Natural killer cell (primary cell): ENCODE data around the gene COX6A1. TPM values are rescaled to one million over a fixed set of nuclear protein-coding genes. Genes with fewer than 3 reads are reported as not detected.

ENCODE experiments used
- ATAC-seq, 3 donors: fragments of 150-1000 bp in 2 of 3; fragments of 200-7000 bp in 1 of 3; cut with Tn5 transposase; 1 replicate in 1 of 3; 2 replicates in 2 of 3; pipeline ENCODE4 v1.10.0; 2021; ENCODE audit warnings: mild to moderate bottlenecking in 2 of 3, moderate library complexity in 2 of 3
- DNase-seq, 2 donors: peaks; one replicate each; pipeline versions ENCODE4 v3.0.0 to v3.0.0-alpha.2; 2013 to 2021; ENCODE audit warnings: mixed read lengths in 1 of 2
- H3K27ac ChIP-seq: one replicate; pipeline ENCODE4 v1.5.1; 2013; ENCODE audit warnings: mild to moderate bottlenecking, low read length
- H3K27me3 ChIP-seq: one replicate; pipeline ENCODE4 v1.6.1; 2013; ENCODE audit warnings: low read length; ENCODE audit not compliant: control insufficient read depth, insufficient read depth
- H3K36me3 ChIP-seq: one replicate; pipeline ENCODE4 v1.6.1; 2013; ENCODE audit warnings: low read length; ENCODE audit not compliant: control insufficient read depth, insufficient read depth
- H3K4me1 ChIP-seq: one replicate; pipeline ENCODE4 v1.6.1; 2013; ENCODE audit warnings: low read length; ENCODE audit not compliant: control insufficient read depth, insufficient read depth
- H3K4me3 ChIP-seq: one replicate; pipeline ENCODE4 v1.5.1; 2013; ENCODE audit warnings: low read length
- H3K9me3 ChIP-seq: one replicate; pipeline ENCODE4 v1.6.1; 2013; ENCODE audit warnings: low read length; ENCODE audit not compliant: control insufficient read depth, insufficient read depth
- H3K27ac Mint-ChIP-seq, 2 donors: one replicate each; pipeline ENCODE4 v1.8.0; 2022; ENCODE audit warnings: mild to moderate bottlenecking in 2 of 2, mixed read lengths in 2 of 2, moderate library complexity in 1 of 2
- H3K27me3 Mint-ChIP-seq, 2 donors: one replicate each; pipeline ENCODE4 v1.8.0; 2022; ENCODE audit warnings: low read depth in 2 of 2, mixed read lengths in 2 of 2
- H3K36me3 Mint-ChIP-seq: one replicate; pipeline ENCODE4 v1.8.0; 2022; ENCODE audit warnings: mixed read lengths
- H3K4me1 Mint-ChIP-seq, 2 donors: one replicate each; pipeline ENCODE4 v1.8.0; 2022; ENCODE audit warnings: mixed read lengths in 2 of 2
- H3K4me3 Mint-ChIP-seq: one replicate; pipeline ENCODE4 v1.8.0; 2022; ENCODE audit warnings: mild to moderate bottlenecking, moderate library complexity, mixed read lengths
- H3K9me3 Mint-ChIP-seq, 2 donors: one replicate each; pipeline ENCODE4 v1.8.0; 2022; ENCODE audit warnings: mixed read lengths in 2 of 2
- WGBS: methylation state at CpG from one replicate; pipeline ENCODE4 v1.1.7; 2013; ENCODE audit warnings: missing lambda C conversion rate; ENCODE audit not compliant: insufficient coverage; 5-methylcytosine and 5-hydroxymethylcytosine counted together
- intact Hi-C: fragments of 100-400 bp; cut with micrococcal nuclease; formaldehyde crosslinking; loops from one replicate; pipeline ENCODE4 v1.14.2; 2022
- total RNA-seq, 4 donors: library from RNA; stranded (reverse); fragments of 120-200 nt in 1 of 4; gene quantifications; one replicate each; pipeline versions ENCODE4 v1.2.3 to v1.2.4, GENCODE V29; 2013 to 2022
- TF ChIP-seq, protein P1 (sequence below): fragments of 200-600 bp; IDR thresholded peaks from one replicate; pipeline ENCODE4 v1.8.0; 2022; ENCODE audit warnings: antibody characterized with exemption

COX6A1 gene
- total RNA-seq, 3 donors from 2014 or later (not counting 1 experiment from before 2014, with no cell fraction given), result 152 to 189 (median 163) TPM

DNA sequence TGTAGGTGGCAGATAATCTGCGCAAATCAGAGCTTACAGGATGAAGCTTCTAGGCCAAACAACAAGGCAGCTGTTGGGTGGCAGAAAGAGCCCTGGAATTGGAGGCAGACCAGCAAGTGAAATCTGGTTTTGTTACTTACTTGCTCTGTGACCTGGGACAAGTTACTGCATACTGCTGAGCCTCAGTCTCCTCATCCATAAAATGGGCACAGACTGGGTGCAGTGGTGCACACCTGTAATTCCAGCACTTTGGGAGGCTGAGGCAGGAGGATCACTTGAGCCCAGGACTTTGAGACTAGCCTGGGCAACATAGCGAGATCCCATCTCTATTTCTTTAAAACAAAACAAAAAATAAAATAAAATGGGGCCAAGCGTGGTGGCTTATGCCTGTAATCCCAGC lies 31.4 kb upstream of the COX6A1 start:
- TF ChIP-seq, protein P1, sequence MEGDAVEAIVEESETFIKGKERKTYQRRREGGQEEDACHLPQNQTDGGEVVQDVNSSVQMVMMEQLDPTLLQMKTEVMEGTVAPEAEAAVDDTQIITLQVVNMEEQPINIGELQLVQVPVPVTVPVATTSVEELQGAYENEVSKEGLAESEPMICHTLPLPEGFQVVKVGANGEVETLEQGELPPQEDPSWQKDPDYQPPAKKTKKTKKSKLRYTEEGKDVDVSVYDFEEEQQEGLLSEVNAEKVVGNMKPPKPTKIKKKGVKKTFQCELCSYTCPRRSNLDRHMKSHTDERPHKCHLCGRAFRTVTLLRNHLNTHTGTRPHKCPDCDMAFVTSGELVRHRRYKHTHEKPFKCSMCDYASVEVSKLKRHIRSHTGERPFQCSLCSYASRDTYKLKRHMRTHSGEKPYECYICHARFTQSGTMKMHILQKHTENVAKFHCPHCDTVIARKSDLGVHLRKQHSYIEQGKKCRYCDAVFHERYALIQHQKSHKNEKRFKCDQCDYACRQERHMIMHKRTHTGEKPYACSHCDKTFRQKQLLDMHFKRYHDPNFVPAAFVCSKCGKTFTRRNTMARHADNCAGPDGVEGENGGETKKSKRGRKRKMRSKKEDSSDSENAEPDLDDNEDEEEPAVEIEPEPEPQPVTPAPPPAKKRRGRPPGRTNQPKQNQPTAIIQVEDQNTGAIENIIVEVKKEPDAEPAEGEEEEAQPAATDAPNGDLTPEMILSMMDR, result no peak
- Mint-ChIP-seq H3K27ac (no peak overlapping the region), H3K4me3 (no peak overlapping the region)

GRCh38 chr12:120408771-120409170 lies 29.1 kb upstream of the COX6A1 start:
- Histone ChIP-seq H3K4me3 (no peak overlapping the region), H3K4me1 (no peaks in the 10 kb centered on the region), H3K9me3 (no peaks in the 10 kb centered on the region), H3K36me3 (no peaks in the 10 kb centered on the region), H3K27me3 (no peaks in the 10 kb centered on the region), H3K27ac (no peak overlapping the region)
- Mint-ChIP-seq H3K36me3 (no peaks in the 10 kb centered on the region), H3K27me3 (no peaks in the 10 kb centered on the region), H3K4me3 (no peak overlapping the region), H3K9me3 (no peaks in the 10 kb centered on the region), H3K27ac (no peak overlapping the region), H3K4me1 (peaks cover 0 to 6% of the 10 kb centered on the region in 2 donors)
- WGBS, result 93% methylated on average over 11 of the region's 11 CpGs
- DNase-seq, result no peak
- no peak for ATAC-seq
- TF ChIP-seq, protein P1, result no peak
- intact Hi-C loops, result no loop called here

More for the DNA sequence above, 31.4 kb upstream of the COX6A1 start:
- Histone ChIP-seq H3K9me3 (no peaks in the 10 kb centered on the region), H3K4me1 (no peaks in the 10 kb centered on the region), H3K27ac (no peak overlapping the region), H3K4me3 (no peak overlapping the region), H3K27me3 (peaks cover 2% of the 10 kb centered on the region), H3K36me3 (no peaks in the 10 kb centered on the region)
- 100% methylated on average over 3 of the region's 3 CpGs for WGBS
- Mint-ChIP-seq H3K4me1 (peaks cover 0 to 6% of the 10 kb centered on the region in 2 donors), H3K9me3 (no peaks in the 10 kb centered on the region), H3K27me3 (peaks cover 0 to 5% of the 10 kb centered on the region in 2 donors), H3K36me3 (no peaks in the 10 kb centered on the region)
- no peak for ATAC-seq
- intact Hi-C loops, result no loop called here
- no peak for DNase-seq

DNA sequence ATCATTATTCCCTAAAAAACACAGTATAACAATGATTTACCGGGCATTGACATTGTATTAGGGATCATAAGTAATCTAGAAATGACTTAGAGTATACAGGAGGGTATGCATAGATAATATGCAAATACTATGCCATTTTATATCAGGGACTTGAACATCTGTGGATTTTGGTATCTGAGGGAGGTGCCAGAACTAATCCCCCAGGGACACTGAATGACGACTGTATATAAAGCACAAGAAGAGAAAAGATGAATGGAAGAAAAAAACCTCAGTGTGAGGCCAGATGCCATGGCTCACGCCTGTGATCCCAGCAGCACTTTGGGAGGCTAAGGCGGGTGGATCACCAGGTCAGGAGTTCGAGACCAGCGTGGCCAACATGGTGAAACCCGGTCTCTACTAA lies 25.5 kb upstream of the COX6A1 start:
- 81% methylated on average over 6 of the region's 7 CpGs for WGBS
- Histone ChIP-seq H3K36me3 (no peaks in the 10 kb centered on the region), H3K4me3 (no peak overlapping the region), H3K9me3 (no peaks in the 10 kb centered on the region), H3K27me3 (no peaks in the 10 kb centered on the region), H3K27ac (no peak overlapping the region), H3K4me1 (no peaks in the 10 kb centered on the region)
- Mint-ChIP-seq H3K27ac (no peak overlapping the region), H3K4me1 (no peaks in the 10 kb centered on the region), H3K9me3 (no peaks in the 10 kb centered on the region), H3K4me3 (no peak overlapping the region), H3K27me3 (peaks cover 0 to 5% of the 10 kb centered on the region in 2 donors), H3K36me3 (no peaks in the 10 kb centered on the region)
- intact Hi-C loops, result no loop called here
- no peak for DNase-seq
- TF ChIP-seq, protein P1, result no peak
- ATAC-seq, result no peak
